Right renal pelvis (tissue), 4 donors: ENCODE results near the gene COQ10A. TPM values are rescaled to one million over a fixed set of nuclear protein-coding genes. Genes with fewer than 3 reads are reported as not detected.
"Not testable (repeated sequence)": the region's sequence is repeated elsewhere in the genome, so short reads cannot be mapped to it uniquely, and the experiment has no call there.

Experiments
- DNase-seq, 4 donors: peaks; one replicate each; pipeline ENCODE4 v3.0.0-alpha.2; 2013; ENCODE audit warnings: low read depth in 4 of 4, low spot score in 3 of 4, missing footprints in 1 of 4
- polyA plus RNA-seq, 4 donors: library from polyadenylated mRNA; unstranded; fragments of 120-200 nt; gene quantifications; one replicate each; pipeline ENCODE4 v1.2.1, GENCODE V29; 2013; ENCODE audit not compliant: insufficient read length in 4 of 4

Gene COQ10A
- polyA plus RNA-seq, 4 donors, result 15.2 to 17.7 (median 16.9) TPM

- DNase-seq, result no peak
Observed at GRCh38 chr12:56242986-56243385, 23.8 kb upstream of the COQ10A start.

- no peak for DNase-seq
Observed at GRCh38 chr12:56243731-56244181, 23.0 kb upstream of the COQ10A start.

GRCh38 chr12:56244494-56244893 is 22.2 kb upstream of the COQ10A start:
- no peak for DNase-seq

- DNase-seq, result no peak
Observed at GRCh38 chr12:56247923-56248322, 18.8 kb upstream of the COQ10A start.

GRCh38 chr12:56248711-56249110 is 18.0 kb upstream of the COQ10A start:
- no peak for DNase-seq

GRCh38 chr12:56252649-56253048 is 14.1 kb upstream of the COQ10A start:
- no peak for DNase-seq

- DNase-seq, result no peak
Observed at GRCh38 chr12:56253091-56253490, 13.7 kb upstream of the COQ10A start.

GRCh38 chr12:56255671-56256070 is 11.1 kb upstream of the COQ10A start:
- DNase-seq, result no peak

- DNase-seq, result no peak
Observed at GRCh38 chr12:56256326-56256960, 10.3 kb upstream of the COQ10A start.

- no peak for DNase-seq
Observed at GRCh38 chr12:56257071-56257470, 9.7 kb upstream of the COQ10A start.

GRCh38 chr12:56257491-56258067 is 9.2 kb upstream of the COQ10A start:
- peak in 1 of 4 donors; percentile 20 for DNase-seq

GRCh38 chr12:56258068-56258819 is 8.5 kb upstream of the COQ10A start, which contains the start of gene ANKRD52:
Gene ANKRD52 (minus strand): TSS chr12:56258384. CDS start chr12:56258269, 115 bp downstream.
- DNase-seq, result peak in 3 of 4 donors; percentile 62 to 77 (median 73)

- DNase-seq, result no peak
Observed at GRCh38 chr12:56258820-56259183, 7.9 kb upstream of the COQ10A start.

GRCh38 chr12:56260380-56260779 is 6.4 kb upstream of the COQ10A start:
- no peak for DNase-seq

- no peak for DNase-seq
Observed at GRCh38 chr12:56260921-56261320, 5.8 kb upstream of the COQ10A start.

GRCh38 chr12:56261503-56262232 is 5.1 kb upstream of the COQ10A start:
- DNase-seq, result no peak

GRCh38 chr12:56262955-56263354 is 3.8 kb upstream of the COQ10A start:
- not testable (repeated sequence) for DNase-seq

GRCh38 chr12:56266068-56266692 is 562 bp upstream of the COQ10A start:
- not testable (repeated sequence) for DNase-seq

- no peak for DNase-seq
Observed at GRCh38 chr12:56267443-56268071, 815 bp downstream of the COQ10A start.

- no peak for DNase-seq
Observed at GRCh38 chr12:56271031-56271430, 4.3 kb downstream of the COQ10A start.
